ENCODE results near the gene AFF3.

The AFF3 gene

DNA sequence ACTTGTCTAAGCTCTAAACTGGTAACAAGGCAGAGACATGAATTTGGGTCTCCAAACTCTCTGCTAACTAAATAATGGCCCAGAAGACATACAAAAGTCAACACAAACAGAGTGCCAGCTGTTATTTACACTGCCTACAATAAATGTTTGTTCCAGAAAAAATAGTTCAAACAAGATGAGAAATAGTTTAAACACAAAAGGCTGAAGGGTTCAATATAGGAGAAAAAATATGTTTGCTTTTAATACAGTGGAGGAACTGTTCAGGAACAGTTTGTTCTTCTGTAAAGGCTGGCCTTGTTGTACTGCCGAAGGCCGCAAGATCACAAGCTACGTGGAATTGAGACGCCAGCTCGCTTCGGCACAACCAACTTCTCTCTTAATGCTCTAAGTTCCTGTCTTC lies 74.6 kb downstream of the AFF3 start:
- DNase-seq (ENCODE audit: low spot score) (no peak), ATAC-seq (ENCODE audit: low read depth) (no peak)
- Histone ChIP-seq H3K27me3 (ENCODE audit: insufficient read depth, poor library complexity, severe bottlenecking) (peaks cover 30% of the 10 kb centered on the region), H3K4me1 (ENCODE audit: insufficient read depth, poor library complexity, severe bottlenecking) (no peaks in the 10 kb centered on the region), H3K27ac (ENCODE audit: poor library complexity, severe bottlenecking) (no peak overlapping the region), H3K9me3 (ENCODE audit: severe bottlenecking) (no peaks in the 10 kb centered on the region), H3K4me3 (ENCODE audit: severe bottlenecking) (no peak overlapping the region), H3K36me3 (ENCODE audit: low read depth) (no peaks in the 10 kb centered on the region)
- TF ChIP-seq, protein P1, sequence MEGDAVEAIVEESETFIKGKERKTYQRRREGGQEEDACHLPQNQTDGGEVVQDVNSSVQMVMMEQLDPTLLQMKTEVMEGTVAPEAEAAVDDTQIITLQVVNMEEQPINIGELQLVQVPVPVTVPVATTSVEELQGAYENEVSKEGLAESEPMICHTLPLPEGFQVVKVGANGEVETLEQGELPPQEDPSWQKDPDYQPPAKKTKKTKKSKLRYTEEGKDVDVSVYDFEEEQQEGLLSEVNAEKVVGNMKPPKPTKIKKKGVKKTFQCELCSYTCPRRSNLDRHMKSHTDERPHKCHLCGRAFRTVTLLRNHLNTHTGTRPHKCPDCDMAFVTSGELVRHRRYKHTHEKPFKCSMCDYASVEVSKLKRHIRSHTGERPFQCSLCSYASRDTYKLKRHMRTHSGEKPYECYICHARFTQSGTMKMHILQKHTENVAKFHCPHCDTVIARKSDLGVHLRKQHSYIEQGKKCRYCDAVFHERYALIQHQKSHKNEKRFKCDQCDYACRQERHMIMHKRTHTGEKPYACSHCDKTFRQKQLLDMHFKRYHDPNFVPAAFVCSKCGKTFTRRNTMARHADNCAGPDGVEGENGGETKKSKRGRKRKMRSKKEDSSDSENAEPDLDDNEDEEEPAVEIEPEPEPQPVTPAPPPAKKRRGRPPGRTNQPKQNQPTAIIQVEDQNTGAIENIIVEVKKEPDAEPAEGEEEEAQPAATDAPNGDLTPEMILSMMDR (IDR thresholded peaks at IDR 0.05; ENCODE audit: poor library complexity, severe bottlenecking) = no peak

DNA sequence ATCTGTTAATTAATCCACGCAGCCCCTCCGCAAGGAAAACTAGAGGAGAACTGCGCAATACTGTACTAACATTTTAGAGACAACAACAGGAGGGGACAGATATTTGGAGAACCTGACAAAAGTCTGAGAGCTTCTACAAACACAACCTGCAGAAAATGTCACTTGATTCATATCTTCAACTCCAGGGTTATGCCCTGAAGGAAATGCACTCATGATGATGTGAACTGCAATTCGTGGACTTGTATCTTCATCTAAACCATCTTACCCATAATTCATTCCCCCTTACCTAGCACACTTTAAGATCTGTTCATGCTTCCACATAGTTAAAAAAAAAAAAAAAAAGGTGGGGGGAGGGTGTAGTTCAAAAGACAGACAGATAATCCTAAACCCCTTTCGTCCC lies 75.5 kb downstream of the AFF3 start:
- no peak for DNase-seq (ENCODE audit: low spot score)
- no peak for ATAC-seq (ENCODE audit: low read depth)
- no peaks in the 10 kb centered on the region for H3K4me1 ChIP-seq (ENCODE audit: insufficient read depth, poor library complexity, severe bottlenecking)
- H3K27ac ChIP-seq (ENCODE audit: poor library complexity, severe bottlenecking) = no peak overlapping the region
- H3K4me3 ChIP-seq (ENCODE audit: severe bottlenecking) = no peak overlapping the region
- no peaks in the 10 kb centered on the region for H3K9me3 ChIP-seq (ENCODE audit: severe bottlenecking)
- no peaks in the 10 kb centered on the region for H3K36me3 ChIP-seq (ENCODE audit: low read depth)
- H3K27me3 ChIP-seq (ENCODE audit: insufficient read depth, poor library complexity, severe bottlenecking) = peaks cover 30% of the 10 kb centered on the region
- TF ChIP-seq, protein P1 (IDR thresholded peaks at IDR 0.05; ENCODE audit: poor library complexity, severe bottlenecking) = no peak

DNA sequence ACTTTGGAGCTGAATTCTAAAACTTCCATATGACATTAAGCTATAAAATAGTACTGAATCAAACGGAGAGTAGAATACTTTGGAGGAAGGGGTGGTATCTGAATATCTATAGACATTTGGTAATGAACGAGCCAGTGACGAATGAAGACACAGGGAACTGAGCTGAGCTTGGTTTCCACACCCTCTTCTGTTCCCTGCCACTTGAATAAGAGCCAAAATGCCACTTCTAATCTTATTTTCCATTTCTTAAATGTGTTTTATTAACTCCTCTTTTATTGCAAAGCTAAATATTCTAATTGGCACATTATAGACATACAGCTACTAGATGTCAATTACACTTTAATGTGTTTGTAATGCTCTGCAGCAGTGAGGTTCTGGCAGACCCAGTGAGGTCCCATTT lies 76.1 kb downstream of the AFF3 start:
- peaks cover 30% of the 10 kb centered on the region for H3K27me3 ChIP-seq (ENCODE audit: insufficient read depth, poor library complexity, severe bottlenecking)
- no peaks in the 10 kb centered on the region for H3K9me3 ChIP-seq (ENCODE audit: severe bottlenecking)
- ATAC-seq (ENCODE audit: low read depth) (no peak), DNase-seq (ENCODE audit: low spot score) (no peak)
- TF ChIP-seq, protein P1 (IDR thresholded peaks at IDR 0.05; ENCODE audit: poor library complexity, severe bottlenecking) = no peak
- H3K27ac ChIP-seq (ENCODE audit: poor library complexity, severe bottlenecking) = no peak overlapping the region
- no peak overlapping the region for H3K4me3 ChIP-seq (ENCODE audit: severe bottlenecking)
- H3K4me1 ChIP-seq (ENCODE audit: insufficient read depth, poor library complexity, severe bottlenecking) = no peaks in the 10 kb centered on the region
- H3K36me3 ChIP-seq (ENCODE audit: low read depth) = no peaks in the 10 kb centered on the region

DNA sequence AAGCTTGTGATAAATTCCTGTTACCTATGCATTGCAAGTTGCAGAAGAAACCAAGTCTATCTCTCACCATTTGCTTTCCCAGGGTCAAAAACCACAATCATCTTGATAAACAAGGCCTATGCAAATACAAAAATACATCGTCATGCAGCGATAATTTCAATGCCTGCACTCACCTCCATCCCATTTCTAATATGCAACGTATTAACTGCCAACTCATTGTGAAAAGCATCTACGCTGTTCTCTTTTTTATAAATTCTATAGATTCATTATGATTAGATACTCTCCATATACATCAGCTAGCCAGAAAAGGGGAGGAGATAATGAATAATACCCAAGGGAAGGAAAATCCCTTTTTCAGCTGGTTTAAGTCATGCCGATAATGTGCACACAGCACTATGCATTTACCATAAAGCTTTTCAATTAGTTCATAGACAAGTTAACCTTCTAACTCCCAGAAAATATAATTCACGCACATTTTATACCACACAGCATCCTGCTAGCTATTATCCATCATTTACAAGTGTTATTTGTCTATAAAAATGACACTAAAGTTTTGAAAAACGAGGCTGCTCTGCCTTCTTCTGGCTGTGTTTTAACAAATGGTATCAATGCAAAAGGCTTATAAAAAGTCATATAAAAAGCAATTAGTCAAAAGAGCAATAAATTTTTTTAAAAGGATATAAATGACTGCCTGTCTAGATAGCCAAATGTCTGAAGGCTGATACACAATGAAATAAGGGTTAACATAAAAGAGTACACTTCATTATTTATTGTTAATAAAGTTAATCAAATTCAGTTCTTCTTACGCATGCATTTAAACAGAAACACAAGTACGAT lies 77.6 kb downstream of the AFF3 start:
- TF ChIP-seq, protein P1 (IDR thresholded peaks at IDR 0.05; ENCODE audit: poor library complexity, severe bottlenecking) = no peak
- ATAC-seq (ENCODE audit: low read depth) = no peak
- Histone ChIP-seq H3K27ac (ENCODE audit: poor library complexity, severe bottlenecking) (no peak overlapping the region), H3K4me3 (ENCODE audit: severe bottlenecking) (no peak overlapping the region), H3K4me1 (ENCODE audit: insufficient read depth, poor library complexity, severe bottlenecking) (no peaks in the 10 kb centered on the region), H3K27me3 (ENCODE audit: insufficient read depth, poor library complexity, severe bottlenecking) (peaks cover 26% of the 10 kb centered on the region), H3K36me3 (ENCODE audit: low read depth) (no peaks in the 10 kb centered on the region), H3K9me3 (ENCODE audit: severe bottlenecking) (no peaks in the 10 kb centered on the region)
- no peak for DNase-seq (ENCODE audit: low spot score)

- H3K27ac ChIP-seq (ENCODE audit: poor library complexity, severe bottlenecking) = no peak overlapping the region
- H3K4me1 ChIP-seq (ENCODE audit: insufficient read depth, poor library complexity, severe bottlenecking) = no peaks in the 10 kb centered on the region
- H3K9me3 ChIP-seq (ENCODE audit: severe bottlenecking) = no peaks in the 10 kb centered on the region
- ATAC-seq (ENCODE audit: low read depth) (no peak), DNase-seq (ENCODE audit: low spot score) (no peak)
- H3K36me3 ChIP-seq (ENCODE audit: low read depth) = no peaks in the 10 kb centered on the region
- peaks cover 25% of the 10 kb centered on the region for H3K27me3 ChIP-seq (ENCODE audit: insufficient read depth, poor library complexity, severe bottlenecking)
- TF ChIP-seq, protein P1 (IDR thresholded peaks at IDR 0.05; ENCODE audit: poor library complexity, severe bottlenecking) = no peak
- no peak overlapping the region for H3K4me3 ChIP-seq (ENCODE audit: severe bottlenecking)
Observed at GRCh38 chr2:100064165-100064564, 78.2 kb downstream of the AFF3 start.

All from RWPE2 (cell line).